Measurements from ENCODE around the gene RUFY4. TPM values are rescaled to one million over a fixed set of nuclear protein-coding genes. Genes with fewer than 3 reads are reported as not detected.
"Not testable (repeated sequence)": the region's sequence is repeated elsewhere in the genome, so short reads cannot be mapped to it uniquely, and the experiment has no call there.

Gene RUFY4
- total RNA-seq, 2 donors from 2014 or later, result 0.12 TPM; not detected in 1

- H3K27ac ChIP-seq, result no peak overlapping the region
- no peak overlapping the region for H3K4me3 ChIP-seq
- H3K27me3 ChIP-seq, result no peaks in the 10 kb centered on the region
- no peak for DNase-seq (ENCODE audit: low spot score)
- H3K4me1 ChIP-seq, result peaks cover 0 to 5% of the 10 kb centered on the region in 2 donors
- H3K36me3 ChIP-seq, result no peaks in the 10 kb centered on the region
- TF ChIP-seq CTCF (IDR thresholded peaks at IDR 0.05), result no peak
- no peaks in the 10 kb centered on the region for H3K9me3 ChIP-seq
Observed at GRCh38 chr2:218039171-218039570, 29.9 kb upstream of the RUFY4 start.

- no peak for DNase-seq (ENCODE audit: low spot score)
- no peak for TF ChIP-seq CTCF (IDR thresholded peaks at IDR 0.05)
- no peaks in the 10 kb centered on the region for H3K36me3 ChIP-seq
- H3K4me1 ChIP-seq, result no peaks in the 10 kb centered on the region
- H3K9me3 ChIP-seq, result no peaks in the 10 kb centered on the region
- no peaks in the 10 kb centered on the region for H3K27me3 ChIP-seq
- no peak overlapping the region for H3K4me3 ChIP-seq
- no peak overlapping the region for H3K27ac ChIP-seq
Observed at GRCh38 chr2:218040883-218041282, 28.2 kb upstream of the RUFY4 start.

- no peaks in the 10 kb centered on the region for H3K9me3 ChIP-seq
- no peak for DNase-seq (ENCODE audit: low spot score)
- no peaks in the 10 kb centered on the region for H3K27me3 ChIP-seq
- no peaks in the 10 kb centered on the region for H3K4me1 ChIP-seq
- no peak overlapping the region for H3K4me3 ChIP-seq
- no peaks in the 10 kb centered on the region for H3K36me3 ChIP-seq
- H3K27ac ChIP-seq, result no peak overlapping the region
- no peak for TF ChIP-seq CTCF (IDR thresholded peaks at IDR 0.05)
Observed at GRCh38 chr2:218041302-218042168, 27.5 kb upstream of the RUFY4 start.

- Histone ChIP-seq H3K27me3 (no peaks in the 10 kb centered on the region), H3K9me3 (no peaks in the 10 kb centered on the region), H3K4me1 (no peaks in the 10 kb centered on the region), H3K27ac (no peak overlapping the region), H3K4me3 (no peak overlapping the region), H3K36me3 (no peaks in the 10 kb centered on the region)
- DNase-seq (ENCODE audit: low spot score), result peak; percentile 44
- no peak for TF ChIP-seq CTCF (IDR thresholded peaks at IDR 0.05)
Observed at GRCh38 chr2:218043100-218043499, 26.0 kb upstream of the RUFY4 start.

- Histone ChIP-seq H3K9me3 (no peaks in the 10 kb centered on the region), H3K36me3 (no peaks in the 10 kb centered on the region), H3K27ac (no peak overlapping the region), H3K4me1 (no peaks in the 10 kb centered on the region), H3K4me3 (no peak overlapping the region), H3K27me3 (no peaks in the 10 kb centered on the region)
- no peak for TF ChIP-seq CTCF (IDR thresholded peaks at IDR 0.05)
- DNase-seq (ENCODE audit: low spot score), result peak; percentile 43
Observed at GRCh38 chr2:218043701-218044109, 25.3 kb upstream of the RUFY4 start.

- not testable (repeated sequence) for H3K9me3 ChIP-seq; H3K4me1 ChIP-seq; H3K36me3 ChIP-seq; H3K27me3 ChIP-seq; H3K4me3 ChIP-seq; DNase-seq (ENCODE audit: low spot score); H3K27ac ChIP-seq
Observed at GRCh38 chr2:218044599-218044998, 24.5 kb upstream of the RUFY4 start.
